HG02884 (cell line): ENCODE data around the gene COPS2.
"Not testable (repeated sequence)": the region's sequence is repeated elsewhere in the genome, so short reads cannot be mapped to it uniquely, and the experiment has no call there.

Experiments
- ATAC-seq: cut with Tn5 transposase; IDR thresholded peaks from one replicate; pipeline ENCODE4 v1.9.1; 2021; ENCODE audit warnings: mild to moderate bottlenecking, moderate library complexity; ENCODE audit not compliant: unreplicated experiment

COPS2 gene

DNA sequence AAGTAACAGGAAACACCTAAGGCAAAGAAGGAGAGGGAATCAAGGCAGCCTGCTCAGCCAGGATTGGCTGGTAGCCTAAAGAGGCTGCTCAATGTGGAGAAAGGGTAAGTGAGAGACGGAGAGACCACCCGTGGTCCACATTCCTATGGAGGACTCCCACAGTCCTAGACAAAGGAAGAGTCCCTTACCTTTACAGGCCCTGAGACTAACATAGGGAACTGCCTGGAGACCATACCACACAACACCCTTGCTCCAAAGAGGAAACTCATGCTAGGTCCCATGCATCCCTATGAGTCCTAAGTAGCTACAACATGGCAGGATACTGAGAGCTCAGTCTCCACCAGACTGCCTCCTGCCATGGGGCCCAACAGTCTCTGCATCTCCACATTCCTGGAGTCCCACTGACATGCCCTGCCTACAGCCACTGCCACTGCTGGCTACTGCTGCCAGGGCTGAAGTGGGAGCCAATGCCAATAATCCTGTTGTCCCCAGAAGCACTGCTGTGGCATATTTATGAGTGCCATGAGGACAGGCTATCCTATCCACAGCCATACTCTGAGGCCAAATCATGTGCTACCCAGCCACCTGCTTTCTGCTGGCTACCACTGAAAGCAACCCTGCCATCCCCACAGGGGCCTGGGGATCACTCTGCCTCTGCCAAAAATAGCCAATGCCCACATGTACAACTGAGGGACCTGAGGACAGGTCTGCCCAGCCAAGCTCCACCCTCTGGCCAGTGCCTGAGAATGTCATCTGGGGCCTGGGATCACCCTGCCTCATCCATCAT lies 45.0 kb downstream of the COPS2 start:
- no peak for ATAC-seq

DNA sequence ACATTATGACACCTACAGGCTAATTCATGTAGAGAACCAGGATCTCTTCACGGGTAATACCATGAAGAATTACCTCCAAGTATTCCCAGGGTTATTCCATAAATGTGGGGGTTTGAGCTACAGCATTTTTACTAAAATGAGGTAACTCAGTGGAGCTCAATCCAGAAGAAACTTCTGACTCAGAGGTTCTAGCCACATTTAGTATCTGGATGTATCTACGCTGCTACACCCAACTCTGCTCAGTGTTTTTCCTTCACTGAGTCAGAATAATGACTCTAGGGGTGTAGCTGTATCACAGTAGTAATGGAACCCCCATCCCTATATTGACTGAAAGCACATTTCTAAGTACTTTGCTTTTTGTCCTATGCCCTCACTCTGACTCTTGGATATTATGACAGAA lies 52.4 kb downstream of the COPS2 start:
- no peak for ATAC-seq

DNA sequence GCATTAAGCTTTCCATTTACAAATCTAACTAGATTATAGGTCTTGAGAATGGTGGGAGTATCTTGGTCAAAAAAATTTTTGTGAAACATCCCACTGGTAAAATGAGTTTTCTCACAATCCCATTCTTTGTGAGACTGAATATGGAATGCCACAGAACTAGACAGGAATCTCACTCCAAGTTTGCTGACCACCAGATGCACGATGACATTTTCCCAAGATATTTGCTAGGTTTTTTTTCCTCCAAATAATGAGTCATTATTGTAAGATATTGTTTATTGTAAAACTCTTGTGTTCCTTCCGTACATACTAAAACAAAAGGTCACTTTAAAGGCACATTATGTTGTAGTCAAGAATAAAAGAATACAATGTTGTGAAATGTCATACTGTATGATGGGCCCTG lies 53.9 kb downstream of the COPS2 start:
- no peak for ATAC-seq

DNA sequence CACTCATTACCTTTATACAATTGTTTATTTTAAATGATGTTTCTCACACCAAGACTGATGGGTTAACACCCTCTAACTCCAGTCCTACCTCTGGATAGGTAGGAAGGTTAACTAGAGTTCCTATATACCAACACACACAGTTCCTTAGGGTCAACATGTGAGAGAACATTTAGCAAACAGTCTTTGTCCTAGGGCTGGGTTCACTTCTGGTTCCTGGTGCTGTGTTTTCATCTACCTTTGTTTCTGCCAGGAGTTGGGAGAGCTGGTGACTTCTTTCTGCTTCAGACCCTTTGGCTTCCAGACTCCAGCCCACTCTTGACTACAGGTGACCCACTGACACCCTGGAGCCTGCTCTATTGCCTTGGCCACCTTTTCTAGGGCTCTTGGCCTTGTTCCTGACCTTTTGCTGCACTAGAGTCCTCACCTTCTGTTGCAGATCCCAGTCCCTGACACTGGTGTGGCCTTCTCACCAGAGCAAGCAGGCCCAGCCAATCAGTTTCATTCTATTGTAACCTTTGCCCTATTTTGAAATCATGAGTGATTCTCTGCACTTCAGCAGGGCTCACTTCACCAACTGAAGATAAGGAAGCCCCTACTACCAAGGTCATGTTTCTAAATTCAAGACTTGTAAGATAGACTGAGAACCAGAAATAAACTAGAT lies 59.2 kb downstream of the COPS2 start:
- no peak for ATAC-seq

DNA sequence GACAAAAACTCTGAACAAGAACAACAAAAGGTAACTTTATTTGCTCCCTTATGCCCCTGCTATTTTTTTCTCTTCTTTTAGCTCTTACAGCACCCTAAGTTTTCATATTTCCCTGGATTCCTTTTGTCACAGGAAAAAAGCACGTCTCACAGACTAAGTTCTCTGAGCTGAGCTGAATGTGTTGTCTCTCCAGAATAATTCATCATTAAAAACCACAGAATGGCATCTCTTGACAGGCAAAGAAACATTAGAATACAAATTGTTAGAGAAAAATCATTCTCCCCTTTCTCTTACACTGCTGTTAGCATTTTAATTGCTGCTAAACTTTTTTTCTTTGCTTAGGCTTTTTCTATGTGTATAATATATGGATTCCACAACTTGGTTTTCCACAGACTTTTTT lies 60.5 kb downstream of the COPS2 start:
- ATAC-seq: no peak

DNA sequence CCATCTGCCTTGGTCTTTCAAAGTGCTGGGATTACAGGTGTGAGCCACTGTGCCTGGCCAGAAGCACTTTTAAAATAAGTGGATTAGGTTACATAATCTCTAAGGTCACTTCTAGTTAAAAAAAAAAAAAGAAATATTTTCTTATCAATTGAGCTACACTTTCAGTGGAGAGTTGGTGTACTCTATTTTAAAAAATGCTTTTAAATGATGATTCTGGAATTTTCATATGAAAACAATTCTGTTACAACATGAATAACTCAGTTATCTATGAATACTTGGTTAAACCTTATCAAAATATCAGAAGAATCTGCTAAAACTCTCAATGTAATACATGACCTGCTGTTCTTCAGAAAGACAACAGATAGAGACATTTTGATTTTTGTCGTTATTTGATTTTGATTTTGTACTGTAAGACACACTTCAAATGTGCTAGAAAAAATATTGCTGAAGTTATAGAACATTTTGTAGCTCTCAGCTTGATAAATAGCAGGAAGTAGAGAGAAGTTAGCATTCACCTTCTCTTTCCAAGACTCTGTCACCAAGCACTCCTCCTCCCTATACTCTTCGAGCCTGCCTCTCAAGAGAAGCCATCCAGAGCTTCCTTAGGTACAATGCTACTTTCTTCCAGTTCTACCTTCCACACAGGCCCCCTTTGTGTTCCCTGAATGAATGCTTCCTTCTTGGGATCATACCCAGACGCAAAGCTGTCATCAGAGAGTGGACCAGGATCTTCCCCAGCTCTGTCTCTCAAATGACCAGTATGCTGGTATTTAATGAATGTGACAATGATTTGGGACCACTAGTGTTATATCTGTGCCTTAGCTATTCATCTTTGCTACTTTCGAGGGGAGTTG lies 61.9 kb downstream of the COPS2 start:
- no peak for ATAC-seq

DNA sequence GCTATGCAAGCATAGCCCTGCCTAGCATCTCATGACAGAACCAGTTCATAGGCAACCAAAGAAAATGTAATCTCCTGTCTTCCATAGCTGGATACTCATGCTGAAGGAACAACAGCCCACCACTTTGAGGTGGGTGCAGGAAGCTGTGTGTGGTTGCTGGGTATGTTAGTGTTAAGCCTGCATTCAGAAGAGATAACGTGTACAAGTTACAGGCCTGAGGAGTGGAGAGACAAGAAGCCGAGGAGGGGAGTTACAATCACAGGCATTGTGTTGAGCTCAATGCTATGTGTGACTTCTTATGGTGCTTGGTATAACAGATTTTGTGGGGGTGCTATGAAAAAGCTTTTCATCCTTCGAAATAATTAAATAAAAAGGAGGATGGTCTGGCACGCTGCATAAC lies 66.4 kb downstream of the COPS2 start:
- ATAC-seq: no peak

DNA sequence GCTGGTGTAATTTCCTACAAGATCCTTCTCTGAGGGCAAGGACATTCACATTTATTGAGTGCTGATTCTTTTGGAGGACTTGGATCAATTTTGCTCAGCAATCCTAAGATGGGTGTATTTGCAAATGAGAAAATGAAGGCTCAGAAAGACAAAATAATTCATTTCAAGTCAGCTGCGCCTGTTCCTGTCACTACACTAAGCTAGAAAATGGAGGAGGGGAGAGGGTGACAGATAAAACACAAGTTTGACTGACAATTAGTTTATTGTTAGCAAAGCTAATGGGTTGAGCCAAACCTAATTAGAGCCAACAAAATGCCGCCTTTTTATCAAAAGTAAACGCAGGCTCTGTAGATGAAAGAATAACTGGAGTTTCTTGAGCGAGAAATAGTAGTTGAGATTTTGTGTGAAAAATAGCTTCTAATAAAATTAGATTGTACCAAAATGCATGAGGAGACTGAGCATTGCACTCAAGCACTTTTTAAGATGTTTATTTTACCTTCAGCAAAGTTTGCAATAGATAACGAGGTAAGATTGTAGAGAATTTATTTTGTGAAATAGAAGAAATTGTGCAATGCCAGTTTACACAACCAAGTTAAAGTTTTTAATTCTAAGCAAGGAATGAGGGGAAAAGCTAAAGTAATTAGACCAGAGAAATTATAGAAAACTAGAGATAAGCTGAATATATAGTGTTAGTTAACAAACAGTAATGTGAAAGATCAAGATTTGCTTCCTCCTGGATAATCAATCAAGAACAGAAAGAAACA lies 69.5 kb downstream of the COPS2 start:
- ATAC-seq: no peak

DNA sequence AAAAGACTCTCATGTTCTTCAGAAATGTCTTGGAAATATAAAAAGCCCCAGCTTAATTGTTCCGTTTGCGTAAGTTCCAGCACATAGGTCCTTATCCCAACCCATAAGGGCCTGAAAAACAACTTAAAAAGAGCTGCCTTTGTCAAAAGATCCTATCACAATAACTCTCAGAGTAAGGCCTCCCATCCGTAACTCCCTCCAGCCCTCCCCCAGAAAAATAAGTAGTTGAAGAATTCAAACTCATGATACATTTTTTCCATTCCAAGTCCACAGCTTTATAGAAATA lies 71.2 kb downstream of the COPS2 start:
- ATAC-seq: no peak

DNA sequence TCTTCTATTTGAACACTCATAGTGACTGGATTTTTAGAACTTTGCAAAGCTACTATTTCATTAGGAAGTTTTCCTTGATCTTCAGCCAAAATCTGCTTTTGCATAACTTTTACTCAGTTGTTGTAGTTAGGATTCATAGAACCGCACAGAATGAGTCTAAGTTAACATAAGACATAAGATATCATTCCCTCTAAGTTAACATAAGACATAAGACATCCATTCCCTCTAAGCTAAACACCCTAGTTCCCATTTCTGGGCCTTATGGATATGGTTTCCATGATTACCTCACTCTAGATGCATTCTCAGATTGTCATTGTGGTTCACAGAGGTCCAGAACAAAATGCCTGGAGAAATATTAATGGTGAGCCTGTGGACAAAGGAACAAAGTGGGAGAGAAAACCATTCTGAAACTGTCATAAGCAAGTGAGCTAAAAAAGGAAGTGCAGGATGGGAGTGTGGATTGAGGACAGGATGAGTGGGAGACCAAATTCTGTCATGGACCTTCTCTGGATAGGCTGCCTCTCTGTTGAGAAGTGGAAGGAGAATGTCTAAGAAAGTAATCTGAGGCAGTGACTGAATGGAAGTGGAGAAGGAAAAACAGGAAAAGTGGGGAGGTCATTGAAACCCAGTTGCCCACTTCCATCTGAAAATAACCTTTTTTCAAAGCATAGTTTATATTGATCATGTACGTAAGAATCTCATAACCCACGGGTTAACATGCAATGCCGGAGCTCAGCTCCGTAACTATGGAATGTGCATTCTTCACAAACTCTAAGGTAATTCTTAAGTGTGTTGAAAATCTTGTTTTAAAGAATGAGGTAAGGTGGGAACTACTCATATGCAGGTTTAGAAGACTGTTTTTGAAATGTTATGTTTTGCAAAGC lies 71.8 kb downstream of the COPS2 start:
- no peak for ATAC-seq

DNA sequence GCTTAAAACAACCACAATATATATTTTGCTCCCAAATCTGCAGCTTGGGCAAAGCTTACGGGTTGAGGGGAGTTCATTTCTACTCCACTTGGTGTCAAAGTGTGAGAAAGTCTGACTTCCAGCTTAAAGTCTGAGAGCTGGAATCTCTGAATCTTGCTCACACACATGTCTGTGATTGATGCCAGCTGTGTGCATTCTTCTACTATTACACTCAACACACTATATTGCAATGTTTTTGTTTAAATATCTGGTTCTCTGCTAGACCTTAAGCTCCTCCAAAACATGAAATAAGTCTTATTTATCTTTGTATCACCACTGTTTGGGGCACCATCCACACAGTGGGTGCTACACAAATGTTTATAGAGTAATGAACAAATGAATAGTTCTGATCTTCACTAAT lies 72.4 kb downstream of the COPS2 start:
- ATAC-seq: no peak

DNA sequence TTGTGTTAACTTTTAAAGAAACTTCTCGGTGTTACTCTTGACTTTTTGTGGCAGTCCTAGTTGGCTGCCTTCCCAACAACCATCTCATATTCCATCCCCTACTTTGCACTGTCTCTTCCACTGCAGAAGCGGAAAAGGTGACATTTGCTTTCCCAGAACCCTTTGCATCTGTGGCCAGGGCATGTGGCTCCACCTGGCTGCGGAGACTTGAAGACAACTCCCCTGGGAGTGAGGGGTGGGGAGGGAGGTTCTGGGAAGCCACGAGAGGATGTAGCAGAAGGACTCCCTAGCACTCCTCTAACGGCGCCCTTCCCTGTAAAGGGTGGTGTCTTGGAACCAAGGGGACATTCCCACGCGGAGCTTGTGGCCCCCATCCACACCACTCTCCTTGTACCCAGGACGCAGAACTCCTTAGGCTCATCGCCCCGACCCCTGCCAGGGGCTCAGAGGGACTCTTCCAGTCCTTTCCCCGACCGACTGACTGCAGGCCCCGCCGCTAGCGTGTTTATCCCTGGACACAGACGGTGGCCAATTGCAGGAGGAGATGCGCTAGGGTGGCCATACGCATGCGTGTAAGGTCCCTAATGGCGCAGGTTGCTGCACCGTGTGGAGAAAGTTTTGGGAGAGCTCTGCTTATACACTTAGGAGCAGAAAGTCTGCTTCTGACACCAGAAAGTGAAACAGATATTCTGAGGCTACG lies 75.9 kb downstream of the COPS2 start:
- ATAC-seq: no peak

DNA sequence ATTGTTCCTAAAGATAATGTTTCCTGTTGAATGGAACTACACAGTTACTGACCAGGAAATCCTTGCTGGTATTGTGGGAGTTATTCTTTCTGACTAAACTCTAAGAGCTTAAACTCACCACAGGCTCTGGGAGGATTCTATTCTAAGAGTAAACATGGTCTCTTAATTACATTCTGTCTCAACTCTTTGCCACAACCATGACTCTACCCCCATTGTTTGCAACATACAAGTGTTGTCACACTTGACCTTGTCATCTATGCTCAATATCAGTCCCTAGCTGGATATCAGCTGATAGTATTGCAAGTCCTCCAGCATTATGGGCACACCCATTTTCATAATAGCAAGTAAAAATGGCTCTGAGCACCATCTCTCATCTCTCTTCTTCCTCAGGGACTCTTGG lies 79.5 kb downstream of the COPS2 start:
- ATAC-seq: no peak

DNA sequence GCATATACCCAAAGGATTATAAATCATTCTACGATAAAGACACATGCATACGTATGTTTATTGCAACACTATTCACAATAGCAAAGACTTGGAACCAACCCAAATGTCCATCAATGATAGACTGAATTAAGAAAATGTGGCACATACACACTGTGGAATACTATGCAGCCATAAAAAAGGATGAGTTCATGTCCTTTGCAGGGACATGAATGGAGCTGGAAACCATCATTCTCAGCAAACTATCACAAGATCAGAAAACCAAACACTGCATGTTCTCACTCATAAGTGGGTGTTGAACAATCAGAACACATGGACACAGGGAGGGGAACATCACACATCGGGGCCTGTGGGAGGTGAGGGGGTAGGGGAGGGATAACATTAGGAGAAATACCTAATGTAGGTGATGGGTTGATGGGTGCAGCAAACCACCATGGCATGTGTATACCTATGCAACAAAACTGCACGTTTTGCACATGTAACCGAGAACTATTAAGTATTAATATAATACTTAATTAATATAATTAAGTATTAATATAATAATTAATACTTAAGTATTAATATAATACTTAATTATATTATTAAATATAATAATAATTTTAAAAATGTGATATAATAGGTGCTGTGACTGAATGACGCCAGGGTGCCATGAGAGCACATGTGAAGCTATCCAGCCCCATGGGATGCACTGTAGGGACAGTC lies 80.7 kb downstream of the COPS2 start:
- not testable (repeated sequence) for ATAC-seq
